Glutamatergic neuron (in vitro differentiated cells): ENCODE measurements around the gene PEX13. TPM values are rescaled to one million over a fixed set of nuclear protein-coding genes. Genes with fewer than 3 reads are reported as not detected.

Source experiments
- DNase-seq: peaks from one replicate; pipeline ENCODE4 v3.0.0; 2022
- H3K27ac Mint-ChIP-seq: one replicate; pipeline ENCODE4 v1.8.0; 2020; ENCODE audit warnings: mild to moderate bottlenecking, mixed read lengths, inconsistent platforms; ENCODE audit not compliant: unreplicated experiment
- H3K27me3 Mint-ChIP-seq: one replicate; pipeline ENCODE4 v1.8.0; 2020; ENCODE audit warnings: mild to moderate bottlenecking, moderate library complexity, mixed read lengths, inconsistent platforms; ENCODE audit not compliant: unreplicated experiment
- H3K36me3 Mint-ChIP-seq: one replicate; pipeline ENCODE4 v1.8.0; 2020; ENCODE audit warnings: mild to moderate bottlenecking, mixed read lengths, inconsistent platforms; ENCODE audit not compliant: unreplicated experiment
- H3K4me1 Mint-ChIP-seq: one replicate; pipeline ENCODE4 v1.8.0; 2020; ENCODE audit warnings: mild to moderate bottlenecking, low read depth, mixed read lengths, inconsistent platforms; ENCODE audit not compliant: unreplicated experiment
- H3K4me3 Mint-ChIP-seq: one replicate; pipeline ENCODE4 v1.8.0; 2020; ENCODE audit warnings: mild to moderate bottlenecking, mixed read lengths, inconsistent platforms; ENCODE audit not compliant: unreplicated experiment
- H3K9me3 Mint-ChIP-seq: one replicate; pipeline ENCODE4 v1.8.0; 2020; ENCODE audit warnings: mild to moderate bottlenecking, moderate library complexity, mixed read lengths, inconsistent platforms; ENCODE audit not compliant: unreplicated experiment
- long read RNA-seq: library from polyadenylated mRNA; unstranded; transcript quantifications from one replicate; pipeline ENCODE4 v2.0.0, GENCODE V29; 2020; ENCODE audit not compliant: unreplicated experiment
- total RNA-seq: library from RNA; stranded (reverse); fragmentation: NEBNext Ultra II Directional; extraction: Animal tissue kit (Norgen Biotek cat#: 25700); gene quantifications from one replicate; pipeline ENCODE4 v1.2.1, GENCODE V29; 2021; ENCODE audit not compliant: unreplicated experiment
- TF ChIP-seq, protein P1 (sequence below): fragments of 200-600 bp; sonication (generic); IDR thresholded peaks from one replicate; pipeline ENCODE4 v1.5.0; 2021; ENCODE audit not compliant: partially characterized antibody, unreplicated experiment

PEX13 gene, protein sequence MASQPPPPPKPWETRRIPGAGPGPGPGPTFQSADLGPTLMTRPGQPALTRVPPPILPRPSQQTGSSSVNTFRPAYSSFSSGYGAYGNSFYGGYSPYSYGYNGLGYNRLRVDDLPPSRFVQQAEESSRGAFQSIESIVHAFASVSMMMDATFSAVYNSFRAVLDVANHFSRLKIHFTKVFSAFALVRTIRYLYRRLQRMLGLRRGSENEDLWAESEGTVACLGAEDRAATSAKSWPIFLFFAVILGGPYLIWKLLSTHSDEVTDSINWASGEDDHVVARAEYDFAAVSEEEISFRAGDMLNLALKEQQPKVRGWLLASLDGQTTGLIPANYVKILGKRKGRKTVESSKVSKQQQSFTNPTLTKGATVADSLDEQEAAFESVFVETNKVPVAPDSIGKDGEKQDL
- total RNA-seq = 22.5 TPM
- long read RNA-seq, full-length matches to known transcripts = 10 of 13 reads
- long read RNA-seq, partial matches to known transcripts = 3 of 13 reads
- long read RNA-seq, other reads (novel, unspliced or antisense) = 0 of 13 reads

DNA sequence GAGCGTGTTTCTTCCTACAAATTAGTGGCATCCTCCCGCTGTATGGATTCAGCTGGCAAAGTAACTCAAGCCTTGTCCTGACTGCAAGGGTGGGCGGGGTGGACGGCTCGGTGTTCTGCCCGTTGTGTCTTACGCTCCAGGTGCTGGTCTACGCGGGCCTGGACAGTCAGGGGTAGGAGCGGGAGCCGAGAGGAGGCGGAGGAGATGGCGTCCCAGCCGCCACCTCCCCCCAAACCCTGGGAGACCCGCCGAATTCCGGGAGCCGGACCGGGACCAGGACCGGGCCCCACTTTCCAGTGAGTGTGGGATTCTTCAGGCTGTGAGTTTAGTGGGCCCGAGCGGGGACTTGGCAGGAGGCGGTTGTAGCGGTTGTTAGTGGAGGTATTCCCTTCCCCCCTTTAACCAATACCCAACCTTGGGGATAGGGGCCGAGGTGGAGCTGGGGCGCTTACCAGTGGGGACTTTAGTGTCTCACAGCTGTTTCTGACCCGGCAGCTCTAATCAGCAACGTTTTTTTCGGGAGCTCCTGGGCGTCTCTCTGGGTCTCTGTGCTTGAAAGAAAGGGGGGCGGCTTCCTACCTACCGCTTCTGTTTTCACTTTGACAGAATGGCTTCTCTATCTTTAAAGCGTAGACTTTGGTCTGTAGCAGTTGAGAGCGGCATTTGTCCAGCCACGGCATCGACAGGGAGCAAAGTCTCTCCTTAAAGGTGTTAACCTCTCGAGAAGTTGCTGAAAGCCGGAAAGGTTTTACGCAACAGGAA, at the start of gene PEX13, which contains the start of gene PUS10:
PEX13 (plus strand) TSS at position 165 of the 762 bp plus-strand sequence; CDS start at position 205, 40 bp downstream.
PUS10 (minus strand) TSS at position 700 of the 762 bp plus-strand sequence. CDS start 6,365 bp downstream, outside the sequence.
- TF ChIP-seq, protein P1, sequence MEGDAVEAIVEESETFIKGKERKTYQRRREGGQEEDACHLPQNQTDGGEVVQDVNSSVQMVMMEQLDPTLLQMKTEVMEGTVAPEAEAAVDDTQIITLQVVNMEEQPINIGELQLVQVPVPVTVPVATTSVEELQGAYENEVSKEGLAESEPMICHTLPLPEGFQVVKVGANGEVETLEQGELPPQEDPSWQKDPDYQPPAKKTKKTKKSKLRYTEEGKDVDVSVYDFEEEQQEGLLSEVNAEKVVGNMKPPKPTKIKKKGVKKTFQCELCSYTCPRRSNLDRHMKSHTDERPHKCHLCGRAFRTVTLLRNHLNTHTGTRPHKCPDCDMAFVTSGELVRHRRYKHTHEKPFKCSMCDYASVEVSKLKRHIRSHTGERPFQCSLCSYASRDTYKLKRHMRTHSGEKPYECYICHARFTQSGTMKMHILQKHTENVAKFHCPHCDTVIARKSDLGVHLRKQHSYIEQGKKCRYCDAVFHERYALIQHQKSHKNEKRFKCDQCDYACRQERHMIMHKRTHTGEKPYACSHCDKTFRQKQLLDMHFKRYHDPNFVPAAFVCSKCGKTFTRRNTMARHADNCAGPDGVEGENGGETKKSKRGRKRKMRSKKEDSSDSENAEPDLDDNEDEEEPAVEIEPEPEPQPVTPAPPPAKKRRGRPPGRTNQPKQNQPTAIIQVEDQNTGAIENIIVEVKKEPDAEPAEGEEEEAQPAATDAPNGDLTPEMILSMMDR = no peak
- Mint-ChIP-seq H3K4me3 (peak within 1 kb of the TSS; percentile 98), H3K4me1 (peaks cover 2% of the 10 kb centered on the region), H3K27me3 (no peaks in the 10 kb centered on the region), H3K36me3 (no peaks in the 10 kb centered on the region), H3K9me3 (peaks cover 1% of the 10 kb centered on the region), H3K27ac (peak within 1 kb of the TSS; percentile 92)
- peak; percentile 76 for DNase-seq

DNA sequence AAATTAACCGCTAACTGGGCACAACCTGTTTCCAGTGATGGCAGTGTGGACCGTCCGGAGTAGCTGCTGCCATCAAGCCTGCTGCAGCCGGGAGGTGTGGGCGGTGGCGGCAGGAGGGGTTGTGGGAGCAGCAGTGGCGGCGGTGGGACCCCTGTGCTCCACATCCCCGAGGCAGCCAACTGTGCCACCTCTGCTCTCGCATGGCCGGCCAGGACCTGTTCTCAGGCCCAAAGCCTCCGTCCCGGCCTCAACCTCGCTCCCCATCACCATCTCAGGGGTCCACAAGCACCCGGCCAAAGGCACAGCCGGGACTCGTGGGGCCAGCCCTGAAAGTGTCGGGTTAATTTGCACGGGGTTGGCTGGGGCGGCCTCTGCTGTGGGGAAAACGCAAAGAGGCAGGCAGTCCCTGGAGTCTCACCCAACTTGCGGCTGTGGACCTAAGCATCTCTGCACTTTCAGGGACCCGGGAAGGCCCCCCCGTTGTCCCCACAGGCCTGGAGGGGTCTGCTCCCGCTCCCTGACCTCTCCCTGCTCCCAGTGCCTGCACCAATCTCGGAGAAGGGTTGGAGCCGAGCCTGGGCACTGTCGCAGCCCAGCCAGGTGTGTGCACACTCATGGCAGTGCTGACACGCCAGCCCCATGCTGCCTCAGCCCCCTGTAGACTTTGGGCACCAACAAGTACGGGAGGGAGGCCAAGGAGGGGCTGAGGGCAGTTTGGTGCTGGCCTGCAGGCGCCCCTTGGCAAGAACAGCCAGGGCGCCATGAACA, 44.4 kb upstream of the PEX13 start:
- TF ChIP-seq, protein P1 = no peak
- Mint-ChIP-seq H3K27me3 (peaks cover 2% of the 10 kb centered on the region), H3K27ac (no peak overlapping the region), H3K4me3 (no peak overlapping the region), H3K9me3 (no peaks in the 10 kb centered on the region), H3K36me3 (no peaks in the 10 kb centered on the region), H3K4me1 (no peaks in the 10 kb centered on the region)
- DNase-seq = no peak

DNA sequence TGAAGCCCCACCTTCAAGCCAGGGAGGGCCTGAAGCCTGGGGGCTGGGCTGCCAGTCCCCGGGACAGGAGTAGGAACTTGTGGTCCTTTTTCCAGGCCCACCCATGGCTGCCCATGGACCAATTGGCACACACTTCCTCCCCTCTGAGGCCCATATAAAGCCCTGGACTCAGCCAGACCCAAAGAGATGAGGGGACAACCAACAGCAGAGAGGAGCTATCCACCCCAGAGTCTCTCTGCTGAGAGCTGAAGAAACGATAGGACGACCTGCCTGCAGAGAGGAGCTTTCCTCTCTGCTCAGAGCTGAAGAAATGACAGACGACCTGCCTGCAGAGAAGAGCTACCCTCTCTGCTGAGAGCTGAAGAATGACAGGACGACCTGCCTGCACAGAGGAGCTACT, 43.8 kb upstream of the PEX13 start:
- Mint-ChIP-seq H3K4me3 (no peak overlapping the region), H3K36me3 (no peaks in the 10 kb centered on the region), H3K27ac (no peak overlapping the region), H3K27me3 (peaks cover 2% of the 10 kb centered on the region), H3K9me3 (no peaks in the 10 kb centered on the region), H3K4me1 (no peaks in the 10 kb centered on the region)
- no peak for DNase-seq
- TF ChIP-seq, protein P1 = no peak

DNA sequence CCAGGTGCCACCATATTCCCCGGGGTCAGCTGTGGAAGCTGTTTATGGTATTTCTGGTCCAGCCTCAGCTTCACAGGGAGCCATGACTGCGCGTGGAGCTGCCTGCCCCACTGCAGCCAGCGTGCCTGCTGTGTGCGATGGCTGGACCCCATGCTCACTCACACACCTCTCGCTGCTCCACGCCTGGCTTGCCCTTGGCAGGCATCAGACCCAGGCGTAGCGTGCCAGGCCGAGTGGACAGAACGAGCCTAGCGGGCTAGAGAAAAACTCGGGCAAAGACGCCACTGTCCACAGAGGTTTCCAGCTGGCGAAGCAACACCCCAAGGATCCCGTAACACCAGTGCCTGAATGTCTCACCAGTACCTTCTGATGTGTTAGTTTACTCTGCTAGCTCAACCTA, 42.9 kb upstream of the PEX13 start:
- no peak overlapping the region for H3K4me3 Mint-ChIP-seq
- DNase-seq = no peak
- H3K27me3 Mint-ChIP-seq = peaks cover 2% of the 10 kb centered on the region
- H3K9me3 Mint-ChIP-seq = no peaks in the 10 kb centered on the region
- TF ChIP-seq, protein P1 = no peak
- H3K27ac Mint-ChIP-seq = no peak overlapping the region
- no peaks in the 10 kb centered on the region for H3K4me1 Mint-ChIP-seq
- no peaks in the 10 kb centered on the region for H3K36me3 Mint-ChIP-seq
